ENCODE results near the gene MICB. TPM values are rescaled to one million over a fixed set of nuclear protein-coding genes. Genes with fewer than 3 reads are reported as not detected.
"Not testable (repeated sequence)": the region's sequence is repeated elsewhere in the genome, so short reads cannot be mapped to it uniquely, and the experiment has no call there.

Gene MICB
- 13.0 and 40.9 TPM in 2 replicates for total RNA-seq

DNA sequence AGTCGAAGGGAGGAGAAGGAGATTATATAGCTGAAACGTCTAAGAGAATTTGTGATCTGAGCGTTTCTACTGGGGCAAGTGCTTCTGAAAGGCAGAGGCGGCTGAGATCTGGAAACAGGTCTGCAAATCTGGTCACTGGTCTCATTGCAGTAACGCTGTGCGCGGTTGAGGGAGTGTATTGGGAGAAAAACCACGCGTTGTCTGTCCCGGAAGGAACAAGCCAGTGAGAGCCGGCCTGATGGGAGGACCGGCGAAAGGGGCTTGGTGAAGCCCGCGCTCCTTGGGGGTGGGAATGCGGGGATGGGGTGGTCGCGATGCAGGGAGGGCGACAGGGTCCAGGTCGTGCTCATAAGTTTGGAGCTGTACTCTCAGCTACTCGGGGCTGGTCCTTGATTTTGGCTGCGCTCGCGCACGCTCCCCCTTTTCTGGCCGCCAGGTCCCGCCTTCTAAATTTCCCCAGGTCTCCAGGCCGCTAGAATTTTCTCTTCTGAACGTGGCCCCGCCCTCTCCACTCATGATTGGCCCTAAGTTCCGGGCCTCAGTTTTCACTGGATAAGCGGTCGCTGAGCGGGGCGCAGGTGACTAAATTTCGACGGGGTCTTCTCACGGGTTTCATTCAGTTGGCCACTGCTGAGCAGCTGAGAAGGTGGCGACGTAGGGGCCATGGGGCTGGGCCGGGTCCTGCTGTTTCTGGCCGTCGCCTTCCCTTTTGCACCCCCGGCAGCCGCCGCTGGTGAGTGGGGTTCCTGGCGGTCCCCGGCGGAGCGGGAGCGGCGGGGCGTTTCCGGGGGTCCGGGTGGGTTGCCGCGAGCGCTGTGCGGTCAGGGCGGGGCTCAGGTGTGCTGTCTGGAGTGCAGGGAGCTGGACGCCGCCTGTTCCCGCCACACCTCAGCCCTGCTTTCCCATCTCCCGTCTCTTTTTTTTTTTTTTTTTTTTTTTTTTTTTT lies at the start of gene MICB:
MICB (plus strand) TSS at position 615 of the 946 bp plus-strand sequence; CDS start at position 664, 49 bp downstream.
- peak; percentile 48 for DNase-seq (ENCODE audit: low read depth)
- TF ChIP-seq, protein P1, sequence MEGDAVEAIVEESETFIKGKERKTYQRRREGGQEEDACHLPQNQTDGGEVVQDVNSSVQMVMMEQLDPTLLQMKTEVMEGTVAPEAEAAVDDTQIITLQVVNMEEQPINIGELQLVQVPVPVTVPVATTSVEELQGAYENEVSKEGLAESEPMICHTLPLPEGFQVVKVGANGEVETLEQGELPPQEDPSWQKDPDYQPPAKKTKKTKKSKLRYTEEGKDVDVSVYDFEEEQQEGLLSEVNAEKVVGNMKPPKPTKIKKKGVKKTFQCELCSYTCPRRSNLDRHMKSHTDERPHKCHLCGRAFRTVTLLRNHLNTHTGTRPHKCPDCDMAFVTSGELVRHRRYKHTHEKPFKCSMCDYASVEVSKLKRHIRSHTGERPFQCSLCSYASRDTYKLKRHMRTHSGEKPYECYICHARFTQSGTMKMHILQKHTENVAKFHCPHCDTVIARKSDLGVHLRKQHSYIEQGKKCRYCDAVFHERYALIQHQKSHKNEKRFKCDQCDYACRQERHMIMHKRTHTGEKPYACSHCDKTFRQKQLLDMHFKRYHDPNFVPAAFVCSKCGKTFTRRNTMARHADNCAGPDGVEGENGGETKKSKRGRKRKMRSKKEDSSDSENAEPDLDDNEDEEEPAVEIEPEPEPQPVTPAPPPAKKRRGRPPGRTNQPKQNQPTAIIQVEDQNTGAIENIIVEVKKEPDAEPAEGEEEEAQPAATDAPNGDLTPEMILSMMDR (conservative IDR thresholded peaks at IDR 0.05; ENCODE audit: low read depth, low read length), result no peak
- peak within 1 kb of the TSS; percentile 85 for H3K4me3 ChIP-seq (ENCODE audit: low read depth, low read length)

DNA sequence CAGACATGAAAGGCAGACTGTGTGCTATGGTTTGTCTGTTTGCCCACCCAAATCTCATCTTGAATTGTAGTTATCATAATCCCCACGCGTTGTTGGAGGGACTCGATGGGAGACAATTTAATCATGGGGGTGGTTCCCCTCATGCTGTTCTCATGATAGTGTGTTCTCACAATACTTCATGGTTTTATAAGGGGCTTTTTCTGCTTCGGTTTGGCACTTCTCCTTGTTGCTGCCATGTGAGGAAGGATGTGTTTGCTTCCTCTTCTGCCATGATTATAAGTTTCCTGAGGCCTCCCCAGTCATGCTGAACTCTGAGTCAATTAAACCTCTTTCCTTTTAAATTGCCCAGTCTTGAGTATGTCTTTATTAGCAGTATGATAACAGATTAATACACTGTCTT lies 47.2 kb upstream of the MICB start:
- H3K4me3 ChIP-seq (ENCODE audit: low read depth, low read length), result no peak overlapping the region
- no peak for DNase-seq (ENCODE audit: low read depth)
- TF ChIP-seq, protein P1 (conservative IDR thresholded peaks at IDR 0.05; ENCODE audit: low read depth, low read length), result no peak

DNA sequence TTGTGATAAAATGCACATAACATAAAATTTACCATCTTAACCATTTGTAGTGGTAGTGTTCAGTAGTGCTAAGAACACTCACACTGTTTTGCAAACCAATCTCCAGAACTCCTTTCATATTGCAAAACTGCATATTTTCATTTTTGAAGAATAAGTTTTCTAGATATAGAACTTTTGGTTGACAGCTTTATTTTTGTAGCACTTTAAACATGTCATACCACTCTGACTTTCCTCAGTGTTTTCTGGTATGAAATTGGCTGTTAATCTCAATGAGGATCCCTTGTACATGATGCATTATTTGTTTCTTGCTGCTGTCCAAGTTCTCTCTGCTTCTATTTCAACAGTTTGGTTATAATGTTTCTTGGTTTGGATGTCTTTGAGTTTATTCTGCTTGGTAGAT lies 45.1 kb upstream of the MICB start:
- TF ChIP-seq, protein P1 (conservative IDR thresholded peaks at IDR 0.05; ENCODE audit: low read depth, low read length), result no peak
- H3K4me3 ChIP-seq (ENCODE audit: low read depth, low read length), result no peak overlapping the region

DNA sequence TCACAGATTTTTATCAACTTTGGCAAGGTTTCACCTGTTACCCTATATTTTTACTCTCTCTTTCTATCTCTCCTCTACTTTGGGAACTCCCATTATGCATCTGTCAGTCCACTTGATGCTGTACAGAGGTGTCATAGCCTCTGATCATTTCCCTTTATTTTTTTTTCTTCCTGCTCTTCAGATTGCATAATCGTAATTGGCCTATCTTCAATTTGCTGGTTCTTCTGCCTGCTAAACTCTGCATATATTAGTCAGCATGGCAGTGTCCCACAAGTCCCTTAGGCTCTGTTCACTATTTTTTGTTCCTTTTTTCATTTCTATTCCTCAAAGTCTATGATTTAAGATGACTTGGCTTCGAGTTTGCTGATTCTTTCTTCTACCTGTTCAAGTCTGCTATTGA lies 44.7 kb upstream of the MICB start:
- no peak overlapping the region for H3K4me3 ChIP-seq (ENCODE audit: low read depth, low read length)
- no peak for DNase-seq (ENCODE audit: low read depth)
- TF ChIP-seq, protein P1 (conservative IDR thresholded peaks at IDR 0.05; ENCODE audit: low read depth, low read length), result no peak

More for the DNA sequence above, 45.1 kb upstream of the MICB start:
- DNase-seq (ENCODE audit: low read depth), result no peak

DNA sequence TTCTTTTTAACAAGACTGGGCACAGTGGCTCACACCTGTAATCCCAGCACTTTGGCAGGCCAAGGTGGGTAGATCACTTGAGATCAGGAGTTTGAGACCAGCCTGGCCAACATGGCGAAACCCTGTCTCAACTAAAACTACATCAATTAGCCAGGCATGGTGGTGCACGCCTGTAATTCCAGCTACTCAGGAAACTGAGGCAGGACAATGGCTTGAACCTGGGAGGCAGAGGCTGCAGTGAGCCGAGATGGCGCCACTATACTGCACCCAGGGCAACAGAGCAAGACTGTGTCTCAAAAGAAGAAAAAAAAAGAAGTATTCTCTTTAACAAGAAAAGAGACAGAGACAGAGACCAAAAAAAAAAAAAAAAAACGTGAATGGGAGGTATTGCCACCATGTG lies 38.1 kb upstream of the MICB start:
- H3K4me3 ChIP-seq (ENCODE audit: low read depth, low read length); DNase-seq (ENCODE audit: low read depth): not testable (repeated sequence)

DNA sequence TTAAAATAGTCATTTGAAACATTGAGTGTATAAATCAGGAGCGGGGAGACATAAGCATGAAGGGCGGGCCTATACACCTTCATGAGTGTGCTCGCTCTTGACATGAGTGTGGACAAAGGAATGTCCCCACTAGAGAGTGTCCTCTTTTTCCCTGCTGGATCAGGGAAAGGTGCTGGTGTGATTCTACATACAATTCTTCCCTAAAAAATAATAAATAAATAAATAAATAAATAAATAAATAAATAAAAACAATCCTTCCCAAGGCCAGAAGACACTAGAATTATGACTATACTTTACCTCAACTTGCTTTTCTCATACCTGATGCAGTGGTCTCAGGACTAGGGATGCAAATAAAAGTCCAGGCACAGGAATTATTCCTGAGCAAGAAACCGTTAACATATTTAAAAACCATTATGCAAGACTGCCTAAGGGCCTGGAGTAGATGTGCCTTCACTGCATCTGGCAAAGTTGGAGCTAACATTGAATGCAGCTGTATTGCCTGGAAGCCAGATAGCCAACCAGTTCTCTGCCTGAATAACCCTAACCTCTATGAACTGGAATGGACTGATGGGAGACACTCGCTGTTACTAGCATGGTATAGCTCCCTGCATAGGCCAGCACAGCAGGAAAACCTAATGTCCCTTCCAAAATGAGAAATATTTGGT lies 37.5 kb upstream of the MICB start:
- no peak overlapping the region for H3K4me3 ChIP-seq (ENCODE audit: low read depth, low read length)
- TF ChIP-seq, protein P1 (conservative IDR thresholded peaks at IDR 0.05; ENCODE audit: low read depth, low read length), result no peak
- no peak for DNase-seq (ENCODE audit: low read depth)
